NK-92 (cell line): Measurements from ENCODE around the gene BRPF1.

Source experiments
- DNase-seq: peaks from one replicate; lab custom pipeline; 2025; ENCODE audit not compliant: unreplicated experiment; lab: John Stamatoyannopoulos, UW

Gene BRPF1

GRCh38 chr3:9731206-9732079 lies at the start of gene BRPF1:
TSS of gene BRPF1 (plus strand) at chr3:9731735. CDS start at chr3:9734141, 2,406 bp downstream.
- DNase-seq, result peak; percentile 97

DNA sequence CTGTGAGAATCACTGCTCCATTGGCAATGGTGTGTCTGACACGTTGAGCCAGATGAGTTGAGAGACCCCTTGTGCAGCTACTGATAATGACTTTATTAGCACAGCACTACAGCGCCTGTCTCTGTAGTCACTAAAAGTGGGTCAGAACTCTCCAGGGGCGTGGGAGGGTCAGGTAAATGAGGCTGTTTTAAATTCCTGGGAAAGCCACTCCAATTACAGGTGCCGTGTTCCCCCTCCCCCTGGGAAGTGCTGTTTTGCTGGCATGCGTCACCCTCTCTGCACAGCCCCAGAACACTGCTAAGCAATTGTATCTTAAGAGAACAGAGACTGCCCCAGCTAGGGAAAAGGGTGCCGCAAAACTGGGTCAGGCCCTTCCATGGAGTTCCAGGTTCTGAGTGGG lies 49.4 kb upstream of the BRPF1 start:
- DNase-seq, result no peak

DNA sequence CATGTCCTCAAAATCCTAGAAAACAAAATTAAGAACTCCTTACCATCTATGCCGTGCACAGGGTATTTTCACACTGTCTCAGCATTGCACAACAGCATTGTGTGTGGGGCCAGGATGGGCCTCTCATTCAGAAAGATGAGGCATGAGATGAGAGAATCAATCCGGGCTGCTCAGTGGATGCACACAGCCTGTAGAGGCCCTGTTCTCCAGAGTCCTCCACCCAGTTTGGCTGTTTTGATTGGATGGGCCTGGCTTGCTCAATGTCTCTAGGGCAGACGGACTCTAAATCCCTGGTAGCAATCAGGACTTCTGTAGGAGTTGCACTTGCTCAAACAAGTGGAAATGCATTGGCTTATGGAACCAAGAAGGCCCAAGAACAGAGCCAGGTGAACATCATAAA lies 48.1 kb upstream of the BRPF1 start:
- no peak for DNase-seq

- no peak for DNase-seq
These were observed 46.1 kb upstream of the BRPF1 start for GRCh38 chr3:9685216-9686049.

- no peak for DNase-seq
These were observed 45.4 kb upstream of the BRPF1 start for GRCh38 chr3:9686050-9686550.

DNA sequence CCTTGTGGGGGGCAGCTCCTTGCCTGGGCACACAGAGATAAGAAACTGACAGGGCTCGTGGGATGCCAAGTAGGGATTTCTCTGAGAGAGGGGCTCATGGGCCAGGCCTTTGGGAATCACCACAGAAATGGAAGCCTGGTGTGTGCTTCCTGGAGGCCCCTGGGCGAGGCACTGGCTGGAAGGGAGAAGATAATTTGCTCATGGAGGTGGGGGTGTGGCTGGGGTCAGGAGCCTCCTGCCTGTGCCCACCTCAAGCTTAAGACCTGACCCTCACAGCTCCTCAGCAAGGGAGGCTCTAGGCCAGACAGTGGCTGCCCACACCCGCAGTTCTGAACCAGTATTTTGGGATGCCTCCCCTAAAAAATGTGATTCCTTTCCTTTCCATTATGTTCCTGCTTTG lies 44.8 kb upstream of the BRPF1 start:
- DNase-seq, result no peak

- no peak for DNase-seq
These were observed 44.0 kb upstream of the BRPF1 start for GRCh38 chr3:9687514-9687913.

- DNase-seq, result no peak
These were observed 42.6 kb upstream of the BRPF1 start for GRCh38 chr3:9688961-9689360.

- no peak for DNase-seq
These were observed 41.8 kb upstream of the BRPF1 start for GRCh38 chr3:9689757-9690156.

GRCh38 chr3:9690451-9691450 lies 40.8 kb upstream of the BRPF1 start:
- DNase-seq, result no peak

- DNase-seq, result no peak
These were observed 39.9 kb upstream of the BRPF1 start for GRCh38 chr3:9691636-9692035.

- no peak for DNase-seq
These were observed 39.1 kb upstream of the BRPF1 start for GRCh38 chr3:9692416-9692815.

DNA sequence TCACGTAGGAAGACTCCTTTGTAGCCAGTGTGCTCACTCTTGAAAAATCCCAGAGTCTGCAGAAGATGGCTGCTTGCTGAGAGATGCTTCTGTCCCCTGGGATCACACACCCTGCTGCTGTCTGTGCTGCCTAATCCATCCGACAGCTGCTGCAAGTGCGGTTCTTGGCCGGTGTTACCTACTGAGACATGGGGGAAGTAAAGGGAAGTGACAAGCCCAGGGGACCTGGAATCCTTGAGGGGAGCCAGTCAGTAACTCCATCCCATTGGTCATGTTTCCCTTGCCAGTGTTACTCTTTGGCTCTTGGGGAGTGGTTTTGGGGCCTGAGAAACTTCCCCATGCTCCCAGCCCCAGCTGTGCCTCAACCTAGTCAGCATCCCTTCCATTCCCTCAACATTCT lies 36.2 kb upstream of the BRPF1 start:
- DNase-seq, result no peak

DNA sequence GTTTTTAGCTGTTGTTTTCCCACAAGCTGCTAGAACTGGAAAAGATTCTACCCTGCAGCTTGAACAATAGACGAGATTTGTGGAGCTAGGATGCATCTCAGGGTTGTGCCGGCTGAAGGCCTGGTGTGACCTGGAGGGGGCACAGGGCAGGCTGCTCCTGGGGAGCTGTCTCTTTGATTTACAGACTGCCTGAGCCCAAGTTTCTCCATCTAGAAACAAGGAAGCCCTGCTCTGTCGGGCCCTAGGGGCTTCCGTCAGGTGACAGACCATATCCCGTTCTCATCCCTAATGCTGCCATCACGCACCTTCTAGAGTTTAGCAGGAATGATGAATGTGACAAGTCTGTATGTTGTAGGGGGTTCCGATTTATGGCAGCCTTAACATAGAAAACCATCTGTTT lies 35.8 kb upstream of the BRPF1 start:
- DNase-seq, result no peak

- DNase-seq, result no peak
These were observed 34.9 kb upstream of the BRPF1 start for GRCh38 chr3:9696480-9697220.

- no peak for DNase-seq
These were observed 33.6 kb upstream of the BRPF1 start for GRCh38 chr3:9697892-9698291.

GRCh38 chr3:9698293-9698692 lies 33.2 kb upstream of the BRPF1 start:
- no peak for DNase-seq

DNA sequence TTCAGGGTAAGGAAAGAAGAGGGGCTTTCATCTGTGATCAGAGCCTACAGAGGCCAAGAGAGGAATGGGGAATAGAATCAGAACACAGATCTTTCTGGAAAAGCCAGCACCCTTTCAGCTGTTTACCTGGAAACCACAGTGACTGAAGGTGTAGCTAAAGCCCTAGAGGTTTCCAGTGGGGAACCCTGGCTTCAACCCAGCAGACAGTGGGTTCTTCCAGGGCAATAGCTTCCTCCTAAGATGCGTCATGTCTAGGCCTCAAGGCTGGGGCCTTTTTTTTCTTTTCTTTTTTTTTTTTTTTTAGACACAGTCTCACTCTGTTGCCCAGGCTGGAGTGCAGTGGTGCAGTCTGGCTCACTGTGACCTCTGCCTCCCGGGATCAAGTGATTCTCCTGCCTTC lies 31.0 kb upstream of the BRPF1 start:
- DNase-seq, result no peak

DNA sequence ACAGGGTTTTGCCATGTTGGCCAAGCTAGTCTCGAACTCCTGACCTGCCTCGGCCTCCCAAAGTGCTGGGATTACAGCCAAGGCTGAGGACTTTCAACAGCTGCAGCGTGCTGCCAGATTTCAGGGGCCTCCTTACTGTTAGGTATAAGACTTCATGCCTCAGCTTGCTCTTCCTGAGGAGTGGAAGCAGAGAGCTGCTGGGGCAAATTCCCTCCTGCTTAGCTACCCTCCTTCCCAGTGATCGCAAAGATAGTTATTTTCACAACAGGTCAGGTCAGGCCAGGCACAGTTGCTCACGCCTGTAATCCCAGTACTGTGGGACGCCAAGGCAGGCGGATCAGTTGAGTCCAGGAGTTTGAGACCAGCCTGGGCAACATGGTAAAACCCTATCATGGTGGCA lies 30.5 kb upstream of the BRPF1 start:
- no peak for DNase-seq

DNA sequence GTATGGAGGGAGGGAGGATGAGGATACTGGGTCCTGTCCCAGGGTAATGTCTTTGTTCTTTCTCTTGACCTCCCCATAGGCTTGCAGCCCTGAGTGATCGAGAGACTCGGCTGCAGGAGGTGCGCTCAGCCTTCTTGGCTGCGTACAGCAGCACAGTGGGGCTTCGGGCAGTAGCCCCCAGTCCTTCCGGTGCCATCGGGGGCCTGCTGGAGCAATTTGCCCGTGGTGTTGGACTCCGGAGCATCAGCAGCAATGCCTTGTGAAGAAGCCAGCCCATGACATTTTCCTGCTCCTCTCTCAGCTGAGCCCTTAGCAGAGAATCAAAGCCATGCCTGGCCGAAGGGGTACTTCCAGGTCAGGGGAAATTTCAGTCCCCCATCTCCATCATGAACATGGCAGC lies 29.8 kb upstream of the BRPF1 start:
- DNase-seq, result no peak
